Skeletal muscle satellite cell (primary cell): ENCODE data around the gene FLCN.

Experiments
- H3K27me3 ChIP-seq: 2 replicates; pipeline ENCODE4 v1.7.0; 2013; ENCODE audit warnings: low read length; ENCODE audit not compliant: control insufficient read depth, insufficient read depth
- H3K36me3 ChIP-seq: 2 replicates; pipeline ENCODE4 v1.7.0; 2013; ENCODE audit warnings: mild to moderate bottlenecking, control low read depth, low read length; ENCODE audit not compliant: insufficient read depth
- H3K4me1 ChIP-seq: 2 replicates; pipeline ENCODE4 v1.7.0; 2013; ENCODE audit warnings: low read length; ENCODE audit not compliant: control insufficient read depth, insufficient read depth
- H3K4me2 ChIP-seq: 2 replicates; pipeline ENCODE4 v1.7.0; 2013; ENCODE audit warnings: mild to moderate bottlenecking, low read length
- H3K4me3 ChIP-seq: 2 replicates; pipeline ENCODE4 v1.7.0; 2013; ENCODE audit warnings: low read length
- H3K9ac ChIP-seq: 2 replicates; pipeline ENCODE4 v1.7.0; 2013; ENCODE audit warnings: mild to moderate bottlenecking, low read depth, low read length, moderate library complexity
- H3K9me3 ChIP-seq: replicated peaks from 2 replicates; pipeline ENCODE4 v1.7.0; 2013; ENCODE audit warnings: mild to moderate bottlenecking, control low read depth, low read length

The FLCN gene

GRCh38 chr17:17180141-17180603 is 56.8 kb downstream of the FLCN start:
- Histone ChIP-seq H3K27me3 (no peaks in the 10 kb centered on the region), H3K9ac (no peak overlapping the region), H3K36me3 (peaks cover 83% of the 10 kb centered on the region), H3K4me2 (no peak overlapping the region), H3K4me3 (no peak overlapping the region), H3K9me3 (no peaks in the 10 kb centered on the region), H3K4me1 (no peaks in the 10 kb centered on the region)

- peaks cover 87% of the 10 kb centered on the region for H3K36me3 ChIP-seq
- H3K9me3 ChIP-seq = no peaks in the 10 kb centered on the region
- H3K4me3 ChIP-seq = no peak overlapping the region
- H3K4me2 ChIP-seq = no peak overlapping the region
- no peaks in the 10 kb centered on the region for H3K27me3 ChIP-seq
- H3K4me1 ChIP-seq = no peaks in the 10 kb centered on the region
- H3K9ac ChIP-seq = no peak overlapping the region
These were observed 57.6 kb downstream of the FLCN start for GRCh38 chr17:17179371-17179827.

GRCh38 chr17:17177176-17177575 is 59.8 kb downstream of the FLCN start:
- H3K4me1 ChIP-seq = no peaks in the 10 kb centered on the region
- peaks cover 91% of the 10 kb centered on the region for H3K36me3 ChIP-seq
- no peaks in the 10 kb centered on the region for H3K27me3 ChIP-seq
- no peaks in the 10 kb centered on the region for H3K9me3 ChIP-seq
- H3K9ac ChIP-seq = no peak overlapping the region
- no peak overlapping the region for H3K4me3 ChIP-seq
- no peak overlapping the region for H3K4me2 ChIP-seq

GRCh38 chr17:17176341-17176740 is 60.6 kb downstream of the FLCN start:
- Histone ChIP-seq H3K4me2 (no peak overlapping the region), H3K9me3 (no peaks in the 10 kb centered on the region), H3K4me1 (no peaks in the 10 kb centered on the region), H3K36me3 (peaks cover 92% of the 10 kb centered on the region), H3K27me3 (no peaks in the 10 kb centered on the region), H3K9ac (no peak overlapping the region), H3K4me3 (no peak overlapping the region)

- no peaks in the 10 kb centered on the region for H3K4me1 ChIP-seq
- no peak overlapping the region for H3K9ac ChIP-seq
- H3K27me3 ChIP-seq = no peaks in the 10 kb centered on the region
- no peak overlapping the region for H3K4me3 ChIP-seq
- H3K4me2 ChIP-seq = no peak overlapping the region
- peaks cover 93% of the 10 kb centered on the region for H3K36me3 ChIP-seq
- H3K9me3 ChIP-seq = no peaks in the 10 kb centered on the region
These were observed 61.1 kb downstream of the FLCN start for GRCh38 chr17:17175917-17176316.

- Histone ChIP-seq H3K4me1 (no peaks in the 10 kb centered on the region), H3K4me2 (no peak overlapping the region), H3K9me3 (no peaks in the 10 kb centered on the region), H3K9ac (no peak overlapping the region), H3K36me3 (peaks cover 93% of the 10 kb centered on the region), H3K27me3 (no peaks in the 10 kb centered on the region), H3K4me3 (no peak overlapping the region)
These were observed 61.6 kb downstream of the FLCN start for GRCh38 chr17:17175340-17175739.

GRCh38 chr17:17173921-17174320 is 63.0 kb downstream of the FLCN start:
- Histone ChIP-seq H3K9me3 (no peaks in the 10 kb centered on the region), H3K4me2 (no peak overlapping the region), H3K4me3 (no peak overlapping the region), H3K36me3 (peaks cover 92% of the 10 kb centered on the region), H3K27me3 (no peaks in the 10 kb centered on the region), H3K4me1 (no peaks in the 10 kb centered on the region), H3K9ac (no peak overlapping the region)

GRCh38 chr17:17172990-17173389 is 64.0 kb downstream of the FLCN start:
- Histone ChIP-seq H3K9ac (no peak overlapping the region), H3K27me3 (no peaks in the 10 kb centered on the region), H3K4me2 (no peak overlapping the region), H3K4me3 (no peak overlapping the region), H3K36me3 (peaks cover 94% of the 10 kb centered on the region), H3K4me1 (no peaks in the 10 kb centered on the region), H3K9me3 (no peaks in the 10 kb centered on the region)

GRCh38 chr17:17172001-17172939 is 64.7 kb downstream of the FLCN start:
- Histone ChIP-seq H3K9me3 (no peaks in the 10 kb centered on the region), H3K36me3 (peaks cover 94% of the 10 kb centered on the region), H3K27me3 (no peaks in the 10 kb centered on the region), H3K9ac (no peak overlapping the region), H3K4me1 (no peaks in the 10 kb centered on the region), H3K4me2 (no peak overlapping the region), H3K4me3 (no peak overlapping the region)

- Histone ChIP-seq H3K9ac (no peak overlapping the region), H3K9me3 (no peaks in the 10 kb centered on the region), H3K36me3 (peaks cover 94% of the 10 kb centered on the region), H3K4me1 (no peaks in the 10 kb centered on the region), H3K27me3 (no peaks in the 10 kb centered on the region), H3K4me2 (no peak overlapping the region), H3K4me3 (no peak overlapping the region)
These were observed 65.8 kb downstream of the FLCN start for GRCh38 chr17:17171186-17171585.

GRCh38 chr17:17170346-17170985 is 66.5 kb downstream of the FLCN start:
- H3K4me2 ChIP-seq = no peak overlapping the region
- H3K9ac ChIP-seq = no peak overlapping the region
- no peaks in the 10 kb centered on the region for H3K4me1 ChIP-seq
- no peaks in the 10 kb centered on the region for H3K9me3 ChIP-seq
- no peaks in the 10 kb centered on the region for H3K27me3 ChIP-seq
- peaks cover 94% of the 10 kb centered on the region for H3K36me3 ChIP-seq
- H3K4me3 ChIP-seq = no peak overlapping the region
